ENCODE data around the gene MYCL. TPM values are rescaled to one million over a fixed set of nuclear protein-coding genes. Genes with fewer than 3 reads are reported as not detected.
"Not testable (repeated sequence)": the region's sequence is repeated elsewhere in the genome, so short reads cannot be mapped to it uniquely, and the experiment has no call there.

Gene MYCL
- total and polyA plus RNA-seq, 4 donors: 2.4 to 7.8 (median 4.4) TPM

- Histone ChIP-seq H3K27ac (ENCODE audit: low read depth in 1 of 2, low read length in 1 of 2) (no peak overlapping the region), H3K9ac (ENCODE audit: insufficient read depth in 1 of 2, low read length in 2 of 2) (no peak overlapping the region), H3K27me3 (ENCODE audit: control insufficient read depth in 3 of 3, insufficient read depth in 3 of 3, low read length in 2 of 3) (peaks cover 0 to 12% (median 4%) of the 10 kb centered on the region in 3 donors), H3K4me3 (no peak overlapping the region), H3K9me3 (ENCODE audit: control insufficient read depth in 4 of 4, insufficient read depth in 3 of 4, low read length in 3 of 4) (no peaks in the 10 kb centered on the region), H3K36me3 (ENCODE audit: control insufficient read depth in 4 of 4, insufficient read depth in 4 of 4, low read length in 4 of 4) (no peaks in the 10 kb centered on the region), H3K4me1 (ENCODE audit: control insufficient read depth in 5 of 5, insufficient read depth in 5 of 5, low read length in 5 of 5) (peaks cover 0 to 4% (median 0%) of the 10 kb centered on the region in 5 donors)
- TF ChIP-seq CTCF (IDR thresholded peaks at IDR 0.05; ENCODE audit: control extremely low read depth, extremely low read depth): no peak
- no peak for DNase-seq
- WGBS, 2 donors: 97 to 100% methylated on average over 2 of the region's 2 CpGs
- ATAC-seq (ENCODE audit: insufficient read depth, low FRiP score): no peak
These were observed 16.1 kb upstream of the MYCL start for GRCh38 chr1:39917825-39918224.

- 80 to 87% methylated on average over 6 of the region's 6 CpGs for WGBS, 2 donors
- H3K9ac ChIP-seq (ENCODE audit: insufficient read depth in 1 of 2, low read length in 2 of 2): no peak overlapping the region
- DNase-seq (no peak), ATAC-seq (ENCODE audit: insufficient read depth, low FRiP score) (no peak)
- TF ChIP-seq CTCF (IDR thresholded peaks at IDR 0.05; ENCODE audit: control extremely low read depth, extremely low read depth): no peak
- no peak overlapping the region for H3K27ac ChIP-seq (ENCODE audit: low read depth in 1 of 2, low read length in 1 of 2)
- H3K4me3 ChIP-seq: no peak overlapping the region
- no peaks in the 10 kb centered on the region for H3K4me1 ChIP-seq (ENCODE audit: control insufficient read depth in 5 of 5, insufficient read depth in 5 of 5, low read length in 5 of 5)
- no peaks in the 10 kb centered on the region for H3K9me3 ChIP-seq (ENCODE audit: control insufficient read depth in 4 of 4, insufficient read depth in 3 of 4, low read length in 3 of 4)
- no peaks in the 10 kb centered on the region for H3K27me3 ChIP-seq (ENCODE audit: control insufficient read depth in 3 of 3, insufficient read depth in 3 of 3, low read length in 2 of 3)
- H3K36me3 ChIP-seq (ENCODE audit: control insufficient read depth in 4 of 4, insufficient read depth in 4 of 4, low read length in 4 of 4): no peaks in the 10 kb centered on the region
These were observed 13.9 kb upstream of the MYCL start for GRCh38 chr1:39915499-39916129.

- WGBS, 2 donors: 93 to 100% methylated on average over 8 to 29 of the region's 30 CpGs
- ATAC-seq (ENCODE audit: insufficient read depth, low FRiP score); H3K9ac ChIP-seq (ENCODE audit: insufficient read depth in 1 of 2, low read length in 2 of 2); H3K36me3 ChIP-seq (ENCODE audit: control insufficient read depth in 4 of 4, insufficient read depth in 4 of 4, low read length in 4 of 4); H3K9me3 ChIP-seq (ENCODE audit: control insufficient read depth in 4 of 4, insufficient read depth in 3 of 4, low read length in 3 of 4); DNase-seq; H3K4me1 ChIP-seq (ENCODE audit: control insufficient read depth in 5 of 5, insufficient read depth in 5 of 5, low read length in 5 of 5); H3K27ac ChIP-seq (ENCODE audit: low read depth in 1 of 2, low read length in 1 of 2); H3K4me3 ChIP-seq; H3K27me3 ChIP-seq (ENCODE audit: control insufficient read depth in 3 of 3, insufficient read depth in 3 of 3, low read length in 2 of 3): not testable (repeated sequence)
These were observed 11.4 kb upstream of the MYCL start for GRCh38 chr1:39913136-39913535.

- WGBS, 2 donors: 98 to 100% methylated on average over 3 of the region's 3 CpGs
- Histone ChIP-seq H3K27ac (ENCODE audit: low read depth in 1 of 2, low read length in 1 of 2) (no peak overlapping the region), H3K9me3 (ENCODE audit: control insufficient read depth in 4 of 4, insufficient read depth in 3 of 4, low read length in 3 of 4) (peaks cover 0 to 6% (median under 1%) of the 10 kb centered on the region in 4 donors), H3K4me1 (ENCODE audit: control insufficient read depth in 5 of 5, insufficient read depth in 5 of 5, low read length in 5 of 5) (no peaks in the 10 kb centered on the region), H3K4me3 (no peak overlapping the region), H3K36me3 (ENCODE audit: control insufficient read depth in 4 of 4, insufficient read depth in 4 of 4, low read length in 4 of 4) (no peaks in the 10 kb centered on the region), H3K27me3 (ENCODE audit: control insufficient read depth in 3 of 3, insufficient read depth in 3 of 3, low read length in 2 of 3) (no peaks in the 10 kb centered on the region), H3K9ac (ENCODE audit: insufficient read depth in 1 of 2, low read length in 2 of 2) (no peak overlapping the region)
- no peak for DNase-seq
- TF ChIP-seq CTCF (IDR thresholded peaks at IDR 0.05; ENCODE audit: control extremely low read depth, extremely low read depth): no peak
- no peak for ATAC-seq (ENCODE audit: insufficient read depth, low FRiP score)
These were observed 8.5 kb upstream of the MYCL start for GRCh38 chr1:39910263-39910662.

Measured in lung (tissue), 12 donors.